MG63 (cell line): Measurements from ENCODE around the gene NDUFB10. TPM values are rescaled to one million over a fixed set of nuclear protein-coding genes. Genes with fewer than 3 reads are reported as not detected.

ENCODE experiments used
- DNase-seq: peaks from one replicate; pipeline ENCODE4 v3.0.0-alpha.2; 2020
- H3K27me3 ChIP-seq: fragments of 250-450 bp; sonication (Bioruptor Pico); 2 replicates; pipeline ENCODE4 v1.5.1; 2020; ENCODE audit warnings: mild to moderate bottlenecking, moderate library complexity
- H3K36me3 ChIP-seq: fragments of 250-450 bp; sonication (Bioruptor Pico); 2 replicates; pipeline ENCODE4 v1.5.1; 2020; ENCODE audit warnings: mild to moderate bottlenecking, moderate library complexity
- H3K4me3 ChIP-seq: fragments of 250-450 bp; sonication (Bioruptor Pico); 2 replicates; pipeline ENCODE4 v1.5.1; 2020; ENCODE audit warnings: mild to moderate bottlenecking, moderate library complexity
- H3K9me3 ChIP-seq: fragments of 250-450 bp; sonication (Bioruptor Pico); 2 replicates; pipeline ENCODE4 v1.5.1; 2020; ENCODE audit warnings: mild to moderate bottlenecking, moderate library complexity
- total RNA-seq: library from RNA; depleted of rRNA; stranded (reverse); fragments of >200 nt; shearing (Covaris generic); gene quantifications from 2 replicates; pipeline ENCODE4 v1.2.3, GENCODE V29; 2014; ENCODE audit warnings: low replicate concordance

Gene NDUFB10
- total RNA-seq, 1 experiment from 2014 or later, result 406 TPM

DNA sequence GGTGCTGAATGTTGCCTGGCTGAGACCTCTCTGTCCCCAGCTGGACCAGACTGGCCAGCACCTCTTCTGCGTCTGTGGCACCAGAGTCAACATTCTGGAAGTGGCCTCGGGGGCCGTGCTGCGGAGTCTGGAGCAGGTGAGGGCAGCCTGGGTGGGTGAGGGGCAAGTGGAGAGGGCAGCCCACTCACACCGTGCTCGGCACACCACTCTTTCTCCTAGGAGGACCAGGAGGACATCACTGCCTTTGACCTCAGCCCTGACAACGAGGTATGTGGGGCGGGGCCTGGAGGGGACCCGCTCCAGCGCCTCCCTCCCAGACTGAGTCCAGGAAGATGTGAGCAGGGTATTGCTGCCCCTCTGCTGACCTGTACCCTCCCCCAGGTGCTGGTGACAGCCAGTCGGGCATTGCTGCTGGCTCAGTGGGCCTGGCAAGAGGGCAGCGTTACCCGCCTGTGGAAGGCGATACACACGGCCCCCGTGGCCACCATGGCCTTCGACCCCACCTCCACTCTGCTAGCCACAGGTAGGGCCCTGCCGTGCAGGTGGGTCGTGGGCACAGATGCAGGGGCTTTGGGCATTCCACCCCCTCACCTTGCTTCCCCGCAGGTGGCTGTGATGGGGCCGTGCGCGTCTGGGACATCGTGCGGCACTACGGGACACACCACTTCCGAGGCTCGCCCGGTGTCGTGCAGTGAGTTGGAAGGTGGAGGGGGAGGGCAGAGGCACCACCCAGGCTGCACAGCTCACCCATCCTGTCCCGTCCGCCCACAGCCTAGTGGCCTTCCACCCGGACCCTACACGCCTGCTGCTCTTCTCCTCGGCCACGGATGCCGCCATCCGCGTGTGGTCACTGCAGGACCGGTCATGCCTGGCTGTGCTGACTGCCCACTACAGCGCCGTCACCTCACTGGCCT is 15.1 kb downstream of the NDUFB10 start:
- H3K27me3 ChIP-seq, result no peaks in the 10 kb centered on the region
- no peak overlapping the region for H3K4me3 ChIP-seq
- no peaks in the 10 kb centered on the region for H3K9me3 ChIP-seq
- H3K36me3 ChIP-seq, result peaks cover 43% of the 10 kb centered on the region
- DNase-seq, result no peak

DNA sequence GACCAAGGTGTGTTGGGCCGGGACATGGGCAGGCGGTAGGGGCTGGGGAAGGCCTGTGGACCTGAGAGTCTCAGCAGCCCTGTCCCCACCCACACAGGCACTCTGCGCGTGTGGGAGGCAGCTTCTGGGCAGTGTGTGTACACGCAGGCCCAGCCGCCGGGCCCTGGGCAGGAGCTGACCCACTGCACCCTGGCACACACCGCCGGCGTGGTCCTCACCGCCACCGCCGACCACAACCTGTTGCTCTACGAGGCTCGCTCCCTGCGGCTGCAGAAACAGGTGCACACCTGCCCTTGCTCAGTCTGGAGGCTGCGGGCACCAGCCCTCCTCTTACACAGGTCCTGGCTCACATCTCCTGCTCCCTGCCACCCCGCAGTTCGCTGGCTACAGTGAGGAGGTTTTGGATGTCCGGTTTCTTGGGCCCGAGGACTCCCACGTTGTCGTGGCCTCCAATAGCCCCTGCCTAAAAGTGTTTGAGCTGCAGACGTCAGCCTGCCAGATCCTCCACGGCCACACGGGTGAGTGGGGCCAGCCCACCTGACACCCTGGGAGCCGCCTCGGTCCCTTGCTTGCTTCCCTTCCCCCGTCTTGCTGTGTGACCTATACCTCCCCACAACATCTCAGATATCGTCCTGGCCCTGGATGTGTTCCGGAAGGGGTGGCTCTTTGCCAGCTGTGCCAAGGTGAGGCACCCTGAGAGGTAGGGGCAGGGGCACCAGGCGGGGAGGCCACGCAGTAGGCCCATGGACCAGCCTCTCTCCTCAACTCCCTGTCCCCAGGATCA is 16.3 kb downstream of the NDUFB10 start:
- H3K36me3 ChIP-seq, result peaks cover 43% of the 10 kb centered on the region
- no peak overlapping the region for H3K4me3 ChIP-seq
- peaks cover 8% of the 10 kb centered on the region for H3K27me3 ChIP-seq
- no peaks in the 10 kb centered on the region for H3K9me3 ChIP-seq
- DNase-seq, result no peak

DNA sequence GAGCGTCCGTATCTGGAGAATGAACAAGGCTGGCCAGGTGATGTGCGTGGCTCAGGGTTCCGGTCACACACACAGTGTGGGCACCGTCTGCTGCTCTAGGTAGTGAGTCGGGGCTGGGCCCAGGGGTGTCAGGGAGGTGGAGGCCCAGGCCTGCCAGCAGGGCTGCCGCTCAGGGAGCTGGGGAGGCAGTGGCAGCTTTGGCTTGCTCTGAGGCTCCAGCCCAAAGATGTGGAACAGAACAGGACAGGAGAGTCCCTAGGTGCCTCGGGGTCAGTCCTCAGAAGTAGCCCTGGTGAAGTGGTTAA is 16.8 kb downstream of the NDUFB10 start:
- Histone ChIP-seq H3K27me3 (peaks cover 13% of the 10 kb centered on the region), H3K36me3 (peaks cover 43% of the 10 kb centered on the region), H3K4me3 (no peak overlapping the region), H3K9me3 (no peaks in the 10 kb centered on the region)
- no peak for DNase-seq

DNA sequence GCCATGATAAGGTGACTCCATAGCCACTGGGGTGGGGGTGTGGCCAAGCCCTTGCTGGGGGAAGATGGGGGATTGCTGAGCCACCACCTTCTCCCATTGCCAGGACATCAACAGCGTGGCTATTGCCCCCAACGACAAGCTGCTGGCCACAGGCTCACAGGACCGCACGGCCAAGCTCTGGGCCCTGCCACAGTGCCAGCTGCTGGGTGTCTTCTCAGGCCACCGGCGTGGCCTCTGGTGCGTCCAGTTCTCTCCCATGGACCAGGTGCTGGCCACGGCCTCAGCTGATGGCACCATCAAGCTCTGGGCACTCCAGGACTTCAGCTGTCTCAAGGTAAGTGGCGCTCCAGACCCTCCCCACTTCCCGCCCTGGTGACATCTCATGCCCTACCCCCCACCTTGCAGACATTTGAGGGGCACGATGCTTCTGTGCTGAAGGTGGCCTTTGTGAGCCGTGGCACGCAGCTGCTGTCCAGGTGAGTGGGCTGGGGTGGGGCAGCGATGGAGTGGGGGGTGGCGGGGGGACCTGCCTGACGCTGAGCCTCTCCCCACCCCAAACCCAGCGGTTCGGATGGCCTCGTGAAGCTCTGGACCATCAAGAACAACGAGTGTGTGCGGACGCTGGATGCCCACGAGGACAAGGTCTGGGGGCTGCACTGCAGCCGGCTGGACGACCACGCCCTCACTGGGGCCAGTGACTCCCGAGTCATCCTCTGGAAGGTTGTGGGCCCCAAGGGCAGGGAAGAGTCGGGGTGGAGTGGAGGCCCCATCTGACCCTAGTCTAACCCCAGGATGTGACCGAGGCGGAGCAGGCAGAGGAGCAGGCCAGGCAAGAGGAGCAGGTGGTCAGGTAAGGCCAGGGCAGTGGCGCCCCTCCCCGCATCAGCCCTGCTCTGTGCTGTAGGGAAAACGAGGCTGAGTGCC is 17.9 kb downstream of the NDUFB10 start:
- no peak overlapping the region for H3K4me3 ChIP-seq
- peaks cover 19% of the 10 kb centered on the region for H3K27me3 ChIP-seq
- no peaks in the 10 kb centered on the region for H3K9me3 ChIP-seq
- no peak for DNase-seq
- H3K36me3 ChIP-seq, result peaks cover 43% of the 10 kb centered on the region

DNA sequence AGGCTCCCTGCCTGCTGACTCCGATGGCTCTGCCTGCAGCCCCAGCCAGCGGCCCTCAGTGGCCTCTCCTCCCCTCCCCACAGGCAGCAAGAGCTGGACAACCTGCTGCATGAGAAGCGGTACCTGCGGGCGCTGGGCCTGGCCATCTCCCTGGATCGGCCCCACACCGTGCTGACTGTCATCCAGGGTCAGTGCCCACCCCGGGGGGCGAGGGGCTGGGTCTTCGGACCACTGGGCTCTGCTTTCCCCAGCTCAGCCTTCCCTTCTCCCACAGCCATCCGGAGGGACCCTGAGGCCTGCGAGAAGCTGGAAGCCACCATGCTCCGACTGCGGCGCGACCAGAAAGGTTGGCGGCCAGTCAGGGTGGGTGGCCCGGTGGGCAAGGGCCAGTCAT is 18.5 kb downstream of the NDUFB10 start:
- Histone ChIP-seq H3K27me3 (peaks cover 19% of the 10 kb centered on the region), H3K4me3 (no peak overlapping the region), H3K9me3 (no peaks in the 10 kb centered on the region), H3K36me3 (peaks cover 43% of the 10 kb centered on the region)
- DNase-seq, result no peak

DNA sequence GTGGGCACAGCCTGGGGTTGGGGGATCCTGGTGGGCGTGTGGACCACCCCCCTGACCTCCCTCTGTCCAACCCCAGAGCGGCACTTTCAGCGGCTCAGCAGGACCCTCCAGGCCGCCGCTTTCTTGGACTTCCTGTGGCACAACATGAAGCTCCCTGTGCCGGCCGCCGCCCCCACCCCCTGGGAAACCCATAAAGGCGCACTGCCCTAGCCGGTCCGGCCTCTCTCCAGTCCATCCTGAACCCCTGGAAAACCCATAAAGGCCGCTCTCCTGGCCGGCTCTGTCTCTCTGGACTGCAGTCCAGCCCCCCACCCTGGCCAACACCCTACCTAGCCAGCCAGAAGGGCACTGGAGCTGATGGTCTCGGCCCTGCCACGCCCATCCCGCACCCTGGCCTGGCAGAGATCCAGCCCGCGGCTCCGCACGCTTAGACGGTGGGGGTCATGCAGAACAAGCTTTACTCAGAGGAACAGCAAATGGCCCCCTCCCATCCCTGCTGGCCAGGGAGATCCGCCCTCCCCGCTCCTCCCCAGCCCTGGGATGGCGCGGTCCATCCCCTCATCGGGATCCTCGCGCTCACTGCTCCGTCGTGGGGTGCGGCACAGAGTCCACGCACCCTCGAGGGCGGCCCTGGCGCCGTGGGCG is 19.3 kb downstream of the NDUFB10 start:
- no peak for DNase-seq
- peaks cover 21% of the 10 kb centered on the region for H3K27me3 ChIP-seq
- no peak overlapping the region for H3K4me3 ChIP-seq
- peaks cover 41% of the 10 kb centered on the region for H3K36me3 ChIP-seq
- no peaks in the 10 kb centered on the region for H3K9me3 ChIP-seq

DNA sequence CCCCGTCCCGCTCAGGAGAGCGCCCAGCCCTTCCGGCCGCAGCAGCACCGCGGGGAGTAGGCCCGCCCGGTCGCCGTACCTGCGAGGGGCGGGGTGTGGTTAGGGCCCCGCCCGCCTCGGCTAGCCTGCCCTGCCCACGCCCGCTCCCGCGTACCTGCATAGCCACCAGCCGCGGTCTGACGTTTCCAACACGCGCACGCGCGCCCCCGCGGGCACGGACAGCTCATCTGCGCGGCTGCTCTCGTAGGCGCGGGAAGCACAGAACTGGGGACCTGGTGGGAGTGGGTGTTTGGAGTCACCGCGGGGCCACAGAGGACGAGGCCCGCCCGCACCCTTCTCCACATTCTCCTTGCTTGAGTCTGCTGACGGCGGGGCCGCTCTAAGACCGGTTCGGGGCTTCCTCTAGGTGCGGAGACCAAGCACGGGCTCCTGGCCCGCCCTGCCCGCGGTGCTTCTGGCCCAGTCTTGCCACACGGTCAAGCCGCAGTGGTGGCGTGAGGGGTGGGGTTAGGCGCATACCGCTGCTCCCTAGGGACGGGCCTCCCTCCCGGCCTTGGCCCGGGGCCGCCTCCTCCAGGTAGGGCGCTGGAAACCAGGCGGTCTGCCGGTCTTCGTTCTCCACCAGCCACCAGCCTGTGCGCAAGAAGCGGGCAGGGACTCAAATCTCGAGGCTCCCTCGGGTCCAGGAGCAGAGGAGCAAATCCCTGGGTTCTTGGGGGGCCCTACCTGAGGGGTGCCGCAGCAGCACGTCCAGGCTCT is 20.1 kb downstream of the NDUFB10 start:
- Histone ChIP-seq H3K27me3 (peaks cover 21% of the 10 kb centered on the region), H3K36me3 (peaks cover 36% of the 10 kb centered on the region), H3K9me3 (no peaks in the 10 kb centered on the region), H3K4me3 (no peak overlapping the region)
- DNase-seq, result no peak

DNA sequence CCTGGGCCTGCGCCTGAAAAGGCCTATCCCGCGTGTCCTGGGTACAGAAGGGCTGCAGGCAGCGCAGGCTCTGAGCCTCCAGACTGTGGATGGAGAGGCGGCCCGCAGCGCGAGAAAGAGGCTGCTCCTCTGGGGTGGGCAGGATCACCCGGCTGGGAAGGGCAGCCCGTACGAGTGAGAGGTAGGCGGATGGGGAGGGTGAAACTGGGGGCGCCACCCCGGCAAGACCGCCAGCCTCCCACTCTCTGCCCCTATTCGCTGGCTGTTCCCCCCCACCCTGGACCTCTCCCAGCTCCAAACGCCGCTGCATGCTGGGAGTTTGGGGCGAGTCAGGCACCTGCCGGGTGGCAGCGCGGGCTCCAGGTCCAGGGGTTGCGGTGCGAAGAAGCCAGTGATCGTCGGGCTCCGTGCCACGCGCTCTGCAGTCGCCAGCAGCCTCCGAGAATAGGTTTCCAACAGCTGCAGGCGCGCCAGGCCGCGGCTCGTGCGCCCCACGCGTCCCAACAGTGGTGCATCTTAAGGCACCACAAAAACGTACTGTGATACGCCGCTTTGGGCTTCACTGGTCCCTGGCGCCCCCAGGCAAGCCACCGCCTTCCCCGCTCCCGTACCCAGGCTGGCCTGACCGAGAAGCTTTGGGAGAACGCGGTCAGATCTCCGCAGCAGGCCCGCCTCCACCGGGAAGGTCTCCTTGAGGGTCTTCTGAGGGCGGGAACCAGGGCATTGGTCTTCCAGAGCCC is 20.9 kb downstream of the NDUFB10 start:
- peaks cover 21% of the 10 kb centered on the region for H3K27me3 ChIP-seq
- H3K36me3 ChIP-seq, result peaks cover 32% of the 10 kb centered on the region
- no peak for DNase-seq
- H3K9me3 ChIP-seq, result no peaks in the 10 kb centered on the region
- H3K4me3 ChIP-seq, result no peak overlapping the region

DNA sequence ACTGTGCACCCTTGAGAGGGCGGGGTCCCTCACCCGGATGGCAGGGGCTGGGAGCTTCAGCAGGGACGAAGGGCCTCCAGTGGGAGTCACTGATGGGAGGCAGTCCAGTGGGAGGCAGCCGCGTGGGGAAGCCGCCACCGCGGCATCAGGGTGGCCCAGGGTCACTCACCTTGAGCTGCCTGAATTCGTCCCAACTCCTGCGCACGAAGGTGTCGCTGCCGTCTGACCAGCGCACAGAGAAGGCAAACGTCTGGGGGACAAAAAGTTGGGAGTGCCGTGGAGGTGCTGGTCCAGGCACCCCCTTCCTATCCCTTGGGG is 21.4 kb downstream of the NDUFB10 start:
- Histone ChIP-seq H3K27me3 (peaks cover 21% of the 10 kb centered on the region), H3K9me3 (no peaks in the 10 kb centered on the region), H3K36me3 (peaks cover 32% of the 10 kb centered on the region), H3K4me3 (no peak overlapping the region)
- DNase-seq, result no peak

DNA sequence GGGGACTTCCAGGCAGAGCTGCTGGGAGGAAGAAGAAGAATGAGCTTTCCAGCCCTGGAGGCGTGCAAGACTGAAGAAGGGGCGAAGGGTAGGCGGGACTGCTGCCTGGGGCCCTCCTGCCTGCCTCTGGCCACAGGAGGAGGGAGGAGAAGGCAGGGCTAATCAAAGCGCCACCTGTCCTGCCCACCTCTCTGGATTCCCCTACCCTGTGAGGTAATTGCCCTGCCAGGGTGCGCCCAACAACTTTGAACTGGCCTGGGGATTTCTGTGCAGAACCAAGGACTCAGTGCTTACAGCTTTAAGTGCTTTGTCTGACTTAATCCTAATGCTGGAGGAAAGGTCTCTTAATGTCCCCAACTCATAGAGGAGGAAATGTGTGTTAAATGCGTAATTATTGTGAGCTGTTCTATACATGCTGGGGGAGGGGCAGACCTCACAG is 22.1 kb downstream of the NDUFB10 start, which contains the start of gene NOXO1:
TSS of gene NOXO1 (minus strand) at position 72 of the 439 bp plus-strand sequence. CDS start 290 bp downstream, outside the sequence.
- peaks cover 32% of the 10 kb centered on the region for H3K36me3 ChIP-seq

DNA sequence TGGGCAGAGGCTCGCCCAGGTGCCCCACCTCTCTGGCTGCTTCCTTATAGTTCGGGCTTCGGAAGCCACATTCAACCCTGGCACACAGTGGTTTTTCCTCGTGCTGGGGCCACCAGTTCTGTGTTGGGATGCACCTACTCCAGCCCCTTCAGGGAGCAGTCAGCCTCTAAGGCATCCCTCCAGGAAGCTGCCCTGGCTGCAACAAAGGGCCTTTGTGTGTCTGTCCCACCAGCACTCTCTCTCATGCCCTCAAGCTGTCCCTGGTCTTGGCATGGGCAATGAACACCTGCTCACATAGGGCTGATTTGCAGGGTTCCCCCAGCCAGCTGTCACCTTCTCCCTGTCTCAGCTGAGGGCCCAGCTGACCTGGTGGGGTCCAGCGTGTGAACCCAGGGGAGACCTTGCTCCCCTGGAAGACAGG is 22.7 kb downstream of the NDUFB10 start:
- no peaks in the 10 kb centered on the region for H3K9me3 ChIP-seq
- peaks cover 36% of the 10 kb centered on the region for H3K36me3 ChIP-seq
- H3K27me3 ChIP-seq, result peaks cover 21% of the 10 kb centered on the region
- no peak for DNase-seq
- H3K4me3 ChIP-seq, result no peak overlapping the region

More for the DNA sequence above, 22.1 kb downstream of the NDUFB10 start, which contains the start of gene NOXO1:
- no peak for DNase-seq
- no peaks in the 10 kb centered on the region for H3K9me3 ChIP-seq
- no peak within 1 kb of the TSS for H3K4me3 ChIP-seq
- peaks cover 21% of the 10 kb centered on the region for H3K27me3 ChIP-seq

DNA sequence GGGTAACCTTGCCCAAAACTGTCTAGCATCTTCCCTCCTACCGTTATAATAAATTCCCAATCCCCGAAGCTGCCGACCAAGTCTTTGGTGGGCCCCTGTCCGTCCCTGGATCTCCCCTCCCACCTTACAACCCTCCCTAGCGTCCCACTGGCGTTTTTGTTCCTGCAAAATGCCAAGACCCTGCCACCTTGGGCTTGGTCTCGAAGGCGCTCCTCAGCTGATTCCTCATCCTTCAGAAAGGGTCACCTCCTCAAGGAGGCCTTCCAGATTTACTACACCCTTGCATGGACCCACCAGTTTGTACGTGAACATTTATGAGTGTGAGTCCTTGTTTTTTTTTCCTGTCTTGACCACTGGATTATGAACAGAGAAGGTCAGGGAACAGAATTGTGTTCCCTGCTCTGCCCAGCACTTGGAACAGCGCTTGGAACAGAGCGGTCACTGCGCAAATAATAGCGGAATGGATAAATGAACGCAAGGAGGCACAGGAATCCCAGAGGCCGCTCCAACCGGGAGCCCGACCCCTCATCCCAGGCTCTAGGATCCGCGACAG is 23.7 kb downstream of the NDUFB10 start:
- Histone ChIP-seq H3K27me3 (peaks cover 21% of the 10 kb centered on the region), H3K9me3 (no peaks in the 10 kb centered on the region), H3K36me3 (peaks cover 30% of the 10 kb centered on the region), H3K4me3 (peak overlapping the region; percentile 67)
- DNase-seq, result no peak

DNA sequence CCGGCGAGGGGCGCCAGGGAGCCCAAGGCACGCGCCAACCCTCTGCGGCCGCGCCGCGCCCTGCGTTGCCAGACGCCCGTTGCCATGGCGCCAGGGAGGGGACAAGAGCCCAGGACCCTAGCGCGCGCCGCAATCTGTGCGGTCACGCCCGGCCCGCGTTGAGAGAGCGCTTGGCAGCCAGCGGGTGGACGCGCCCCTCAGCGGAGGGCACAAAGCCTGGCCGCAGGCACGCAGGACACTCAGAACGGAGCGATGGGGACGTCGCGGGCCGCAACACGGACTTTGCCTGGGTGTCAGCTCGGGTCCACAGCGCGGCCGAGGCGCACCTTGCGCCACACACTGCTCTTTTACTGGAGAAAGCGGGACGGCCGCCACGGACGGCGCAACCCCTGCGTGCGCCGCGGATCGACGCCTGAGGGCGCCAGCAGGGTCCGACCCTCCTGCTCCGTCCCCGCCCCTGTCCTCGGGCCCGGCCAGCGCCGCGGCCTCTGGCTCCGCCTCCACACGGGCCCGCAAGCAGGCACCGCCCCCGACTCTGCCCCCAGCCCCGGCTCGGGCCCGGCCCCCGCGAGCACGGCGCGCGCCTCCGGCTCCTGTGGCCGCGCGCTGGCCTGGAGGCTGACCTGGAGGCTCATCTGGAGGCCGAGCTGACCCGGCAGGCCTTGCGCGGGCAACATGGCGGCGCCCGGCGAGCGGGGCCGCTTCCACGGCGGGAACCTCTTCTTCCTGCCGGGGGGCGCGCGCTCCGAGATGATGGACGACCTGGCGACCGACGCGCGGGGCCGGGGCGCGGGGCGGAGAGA is 24.4 kb downstream of the NDUFB10 start, which contains the start of gene GFER:
TSS of gene GFER (plus strand) at position 650 of the 803 bp plus-strand sequence. CDS start at position 676, 26 bp downstream.
- DNase-seq, result peak; percentile 95
- peak within 1 kb of the TSS; percentile 67 for H3K4me3 ChIP-seq
- H3K27me3 ChIP-seq, result peaks cover 21% of the 10 kb centered on the region
- peaks cover 24% of the 10 kb centered on the region for H3K36me3 ChIP-seq
- no peaks in the 10 kb centered on the region for H3K9me3 ChIP-seq
